ENCODE results near the gene FYN.

FYN gene

DNA sequence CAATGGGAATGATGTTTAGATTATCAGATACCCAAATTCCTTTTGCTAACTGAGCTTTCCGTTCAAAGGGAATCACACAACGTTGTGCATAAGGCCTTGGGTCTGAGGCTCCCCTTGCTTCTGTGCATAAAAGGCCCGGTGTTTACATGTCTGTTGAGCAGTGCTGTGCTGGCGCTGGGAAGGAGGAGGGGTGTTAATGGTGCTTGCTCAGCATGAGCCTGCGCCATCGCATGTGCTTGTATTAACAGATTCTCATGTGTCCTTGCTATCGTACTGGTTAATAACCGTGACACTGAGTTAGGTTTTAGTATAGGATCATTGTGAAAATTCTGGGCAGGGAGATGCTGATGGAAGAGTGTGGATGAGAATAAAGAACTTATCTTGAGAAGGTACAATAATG is 205.3 kb downstream of the FYN start:
- TF ChIP-seq MYC (IDR thresholded peaks at IDR 0.05; ENCODE audit: low read depth, low read length) (no peak), POLR2A (IDR thresholded peaks at IDR 0.05; ENCODE audit: extremely low read depth, insufficient read length) (no peak)
- TF ChIP-seq, protein P1, sequence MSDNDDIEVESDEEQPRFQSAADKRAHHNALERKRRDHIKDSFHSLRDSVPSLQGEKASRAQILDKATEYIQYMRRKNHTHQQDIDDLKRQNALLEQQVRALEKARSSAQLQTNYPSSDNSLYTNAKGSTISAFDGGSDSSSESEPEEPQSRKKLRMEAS (IDR thresholded peaks at IDR 0.05; ENCODE audit: low read depth, low read length) = no peak
- TF ChIP-seq, protein P2, sequence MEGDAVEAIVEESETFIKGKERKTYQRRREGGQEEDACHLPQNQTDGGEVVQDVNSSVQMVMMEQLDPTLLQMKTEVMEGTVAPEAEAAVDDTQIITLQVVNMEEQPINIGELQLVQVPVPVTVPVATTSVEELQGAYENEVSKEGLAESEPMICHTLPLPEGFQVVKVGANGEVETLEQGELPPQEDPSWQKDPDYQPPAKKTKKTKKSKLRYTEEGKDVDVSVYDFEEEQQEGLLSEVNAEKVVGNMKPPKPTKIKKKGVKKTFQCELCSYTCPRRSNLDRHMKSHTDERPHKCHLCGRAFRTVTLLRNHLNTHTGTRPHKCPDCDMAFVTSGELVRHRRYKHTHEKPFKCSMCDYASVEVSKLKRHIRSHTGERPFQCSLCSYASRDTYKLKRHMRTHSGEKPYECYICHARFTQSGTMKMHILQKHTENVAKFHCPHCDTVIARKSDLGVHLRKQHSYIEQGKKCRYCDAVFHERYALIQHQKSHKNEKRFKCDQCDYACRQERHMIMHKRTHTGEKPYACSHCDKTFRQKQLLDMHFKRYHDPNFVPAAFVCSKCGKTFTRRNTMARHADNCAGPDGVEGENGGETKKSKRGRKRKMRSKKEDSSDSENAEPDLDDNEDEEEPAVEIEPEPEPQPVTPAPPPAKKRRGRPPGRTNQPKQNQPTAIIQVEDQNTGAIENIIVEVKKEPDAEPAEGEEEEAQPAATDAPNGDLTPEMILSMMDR (IDR thresholded peaks at IDR 0.05; ENCODE audit: low read depth, low read length) = no peak
- no peak for DNase-seq (ENCODE audit: low read depth)
- no peak overlapping the region for H3K4me3 ChIP-seq (ENCODE audit: low read depth, low read length)

DNA sequence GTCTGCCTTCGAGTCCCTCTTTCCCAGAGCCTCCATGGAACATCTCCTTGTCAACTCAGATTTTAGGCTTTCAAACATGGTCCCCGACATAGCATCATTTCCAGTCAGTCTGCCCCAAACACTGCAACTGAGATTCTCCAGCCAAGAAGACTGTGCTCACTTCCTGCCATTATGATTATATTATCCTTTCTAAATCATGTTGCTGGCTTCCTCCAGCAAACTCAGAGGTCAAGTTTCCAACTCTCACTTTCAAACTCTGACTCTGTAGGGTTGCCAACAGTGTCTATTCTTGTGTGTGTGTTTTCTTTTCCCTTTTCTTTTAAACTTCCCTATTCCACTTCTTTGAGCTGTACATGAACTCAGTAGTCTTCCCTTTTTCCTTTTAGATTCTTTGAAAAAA is 206.4 kb downstream of the FYN start:
- no peak for DNase-seq (ENCODE audit: low read depth)
- H3K4me3 ChIP-seq (ENCODE audit: low read depth, low read length) = no peak overlapping the region
- TF ChIP-seq, protein P1 (IDR thresholded peaks at IDR 0.05; ENCODE audit: low read depth, low read length) = no peak
- no peak for TF ChIP-seq POLR2A (IDR thresholded peaks at IDR 0.05; ENCODE audit: extremely low read depth, insufficient read length)
- TF ChIP-seq, protein P2 (IDR thresholded peaks at IDR 0.05; ENCODE audit: low read depth, low read length) = no peak
- TF ChIP-seq MYC (IDR thresholded peaks at IDR 0.05; ENCODE audit: low read depth, low read length) = no peak

DNA sequence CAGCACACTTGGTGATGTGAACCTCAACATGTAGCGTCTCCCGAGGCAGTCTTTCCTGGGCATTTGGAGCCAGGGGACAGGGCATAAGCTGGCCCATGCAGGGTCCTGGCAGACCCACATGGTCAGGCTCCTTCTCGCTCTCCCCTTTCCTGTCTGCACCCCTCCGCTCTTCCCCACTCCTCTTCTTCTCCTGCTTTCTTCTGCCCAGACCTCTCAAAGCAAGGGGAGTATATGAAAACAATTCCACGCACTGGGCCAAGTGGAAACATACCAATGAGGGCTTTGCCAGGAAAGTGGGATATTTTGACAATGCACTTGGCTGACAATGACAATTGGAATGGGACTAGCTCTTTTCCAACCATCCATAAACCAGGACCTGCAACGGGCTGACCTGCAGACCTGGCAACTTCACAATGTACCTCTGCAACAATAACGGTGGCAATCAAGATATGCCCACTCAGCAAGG is 208.7 kb downstream of the FYN start:
- no peak for DNase-seq (ENCODE audit: low read depth)
- TF ChIP-seq, protein P1 (IDR thresholded peaks at IDR 0.05; ENCODE audit: low read depth, low read length) = no peak
- no peak for TF ChIP-seq POLR2A (IDR thresholded peaks at IDR 0.05; ENCODE audit: extremely low read depth, insufficient read length)
- no peak for TF ChIP-seq MYC (IDR thresholded peaks at IDR 0.05; ENCODE audit: low read depth, low read length)
- TF ChIP-seq, protein P2 (IDR thresholded peaks at IDR 0.05; ENCODE audit: low read depth, low read length) = no peak
- H3K4me3 ChIP-seq (ENCODE audit: low read depth, low read length) = no peak overlapping the region

DNA sequence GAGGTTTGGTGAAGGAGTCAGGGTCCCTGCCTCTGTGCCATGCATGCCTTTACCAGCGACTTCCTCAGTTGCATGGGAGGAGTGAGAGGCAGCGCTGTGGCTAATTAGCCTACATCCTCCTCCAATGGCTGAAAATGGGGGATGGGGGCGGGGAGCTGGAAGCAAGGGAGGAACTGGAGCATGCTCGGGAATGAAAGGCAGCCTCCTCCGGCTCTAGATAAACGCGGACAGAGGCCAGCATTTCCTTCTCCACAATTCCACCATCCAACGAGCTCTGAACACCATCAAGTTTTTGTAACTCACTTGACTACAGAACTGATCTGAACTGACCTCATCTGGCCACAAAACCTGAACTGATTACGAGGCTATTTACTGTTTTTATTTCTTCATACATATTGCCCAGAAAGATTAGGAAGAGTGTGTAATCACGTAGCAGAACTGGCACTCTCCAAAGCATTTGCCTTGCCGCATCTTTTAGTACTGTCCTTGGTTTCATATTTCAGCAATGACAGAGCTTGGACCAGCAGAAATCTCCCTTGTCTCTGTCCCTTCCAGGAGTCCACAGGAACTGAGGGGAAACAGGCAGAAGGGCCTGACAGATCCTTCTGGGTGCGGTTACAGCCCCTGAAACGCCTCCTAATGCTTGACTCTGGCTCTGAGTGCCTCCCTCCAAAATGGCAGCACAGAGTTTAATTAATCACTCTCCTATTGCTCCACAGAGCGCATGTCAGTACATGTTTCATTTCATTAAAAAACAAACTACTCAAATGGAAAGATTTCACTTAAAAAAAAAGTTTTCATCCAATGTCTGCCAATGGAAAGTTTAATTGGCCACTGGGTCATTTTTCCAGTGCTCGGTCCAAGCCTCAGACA is 209.3 kb downstream of the FYN start:
- no peak for DNase-seq (ENCODE audit: low read depth)
- H3K4me3 ChIP-seq (ENCODE audit: low read depth, low read length) = no peak overlapping the region
- TF ChIP-seq, protein P1 (IDR thresholded peaks at IDR 0.05; ENCODE audit: low read depth, low read length) = no peak
- TF ChIP-seq, protein P2 (IDR thresholded peaks at IDR 0.05; ENCODE audit: low read depth, low read length) = no peak
- TF ChIP-seq POLR2A (IDR thresholded peaks at IDR 0.05; ENCODE audit: extremely low read depth, insufficient read length) (no peak), MYC (IDR thresholded peaks at IDR 0.05; ENCODE audit: low read depth, low read length) (no peak)

DNA sequence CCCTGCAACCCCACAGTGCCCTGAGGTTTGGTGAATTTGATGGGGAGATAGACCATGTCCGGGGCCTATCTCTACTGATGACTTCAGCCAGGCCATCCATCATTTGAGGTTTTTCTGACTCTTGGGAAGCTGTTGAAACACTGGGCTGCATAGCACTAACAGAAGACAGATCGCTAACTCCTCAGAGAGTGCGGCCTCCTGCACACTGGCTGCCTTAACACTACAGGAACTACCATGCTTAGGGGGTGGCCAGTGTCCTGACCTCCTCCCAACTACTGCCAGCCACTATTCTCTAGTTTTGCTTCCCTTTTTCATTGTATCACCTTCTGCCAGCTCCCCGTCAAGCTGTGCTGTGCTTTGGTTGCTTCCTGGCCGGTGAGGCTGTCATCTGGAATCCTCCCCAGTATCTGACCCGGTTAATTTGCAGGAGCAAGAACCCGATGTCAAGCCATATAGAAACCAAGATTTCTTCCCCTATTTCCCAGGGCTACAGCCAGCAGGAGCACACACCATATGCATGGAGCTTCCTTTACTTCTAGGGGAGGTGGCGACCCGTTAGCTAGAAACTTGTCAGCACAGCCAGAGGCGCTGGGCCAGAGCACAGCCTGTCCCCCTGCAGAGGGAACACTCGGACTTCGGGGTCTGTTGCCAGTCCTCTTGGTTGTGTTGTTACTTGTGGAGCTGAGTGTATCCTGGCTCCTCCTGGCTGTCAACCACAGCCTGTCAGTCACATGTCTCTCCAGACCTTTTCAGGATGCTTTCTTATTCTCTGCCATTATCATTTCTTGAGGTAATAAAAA is 210.3 kb downstream of the FYN start:
- TF ChIP-seq MYC (IDR thresholded peaks at IDR 0.05; ENCODE audit: low read depth, low read length) (no peak), POLR2A (IDR thresholded peaks at IDR 0.05; ENCODE audit: extremely low read depth, insufficient read length) (no peak)
- TF ChIP-seq, protein P1 (IDR thresholded peaks at IDR 0.05; ENCODE audit: low read depth, low read length) = no peak
- TF ChIP-seq, protein P2 (IDR thresholded peaks at IDR 0.05; ENCODE audit: low read depth, low read length) = no peak
- peak; percentile 54 for DNase-seq (ENCODE audit: low read depth)
- H3K4me3 ChIP-seq (ENCODE audit: low read depth, low read length) = no peak overlapping the region
